Lung (tissue), 12 donors: Measurements from ENCODE around the gene ANKRD66. TPM values are rescaled to one million over a fixed set of nuclear protein-coding genes. Genes with fewer than 3 reads are reported as not detected.
"Not testable (repeated sequence)": the region's sequence is repeated elsewhere in the genome, so short reads cannot be mapped to it uniquely, and the experiment has no call there.

Experiments
- ATAC-seq: fragments of 200-7000 bp; cut with Tn5 transposase; one replicate; pipeline ENCODE4 v1.9.1; 2020; ENCODE audit warnings: moderate number of reproducible peaks; ENCODE audit not compliant: insufficient read depth, low FRiP score
- DNase-seq, 3 donors: peaks; one replicate each; pipeline ENCODE4 v3.0.0-alpha.2; 2013 to 2017
- H3K27ac ChIP-seq, 2 donors: one replicate each; pipeline ENCODE4 v1.5.1; 2013; ENCODE audit warnings: mild to moderate bottlenecking in 2 of 2, moderate library complexity in 2 of 2, control low read depth in 1 of 2, inconsistent platforms in 1 of 2, low read depth in 1 of 2, low read length in 1 of 2
- H3K27me3 ChIP-seq, 3 donors: one replicate each; pipeline ENCODE4 v1.5.1; 2013; ENCODE audit warnings: low read length in 2 of 3; ENCODE audit not compliant: control insufficient read depth in 3 of 3, insufficient read depth in 3 of 3
- H3K36me3 ChIP-seq, 4 donors: one replicate each; pipeline ENCODE4 v1.5.1; 2013; ENCODE audit warnings: low read length in 4 of 4, mild to moderate bottlenecking in 1 of 4, moderate library complexity in 1 of 4; ENCODE audit not compliant: control insufficient read depth in 4 of 4, insufficient read depth in 4 of 4
- H3K4me1 ChIP-seq, 5 donors: one replicate each; pipeline ENCODE4 v1.5.1; 2013; ENCODE audit warnings: low read length in 5 of 5, mild to moderate bottlenecking in 2 of 5, moderate library complexity in 1 of 5; ENCODE audit not compliant: control insufficient read depth in 5 of 5, insufficient read depth in 5 of 5
- H3K4me3 ChIP-seq: one replicate; pipeline ENCODE4 v1.5.1; 2013; ENCODE audit warnings: mild to moderate bottlenecking, control low read depth, moderate library complexity
- H3K9ac ChIP-seq, 2 donors: one replicate each; pipeline ENCODE4 v1.5.1; 2013; ENCODE audit warnings: low read length in 2 of 2, control low read depth in 1 of 2; ENCODE audit not compliant: insufficient read depth in 1 of 2
- H3K9me3 ChIP-seq, 4 donors: one replicate each; pipeline ENCODE4 v1.5.1; 2013; ENCODE audit warnings: low read length in 3 of 4, mild to moderate bottlenecking in 1 of 4, moderate library complexity in 1 of 4; ENCODE audit not compliant: control insufficient read depth in 4 of 4, insufficient read depth in 3 of 4
- CTCF ChIP-seq: IDR thresholded peaks from 2 replicates; pipeline ENCODE4 v1.5.1; 2012; ENCODE audit warnings: mild to moderate bottlenecking; ENCODE audit errors: control extremely low read depth, extremely low read depth
- WGBS, 2 donors: extraction: QIAGEN DNeasy Blood & Tissue Kit; methylation state at CpG; one replicate each; pipeline ENCODE4 v1.1.7; 2013; 5-methylcytosine and 5-hydroxymethylcytosine counted together
- polyA plus RNA-seq, 2 donors: library from polyadenylated mRNA; stranded (reverse); fragments of 200-250 nt; gene quantifications; one replicate each; pipeline ENCODE4 v1.2.1, GENCODE V29; 2013
- total RNA-seq, 2 donors: library from RNA; depleted of rRNA in 1 of 2; stranded (reverse); fragments of >200 nt in 1 of 2; gene quantifications; one replicate each; pipeline ENCODE4 v1.2.1, GENCODE V29; 2014 to 2021
- donor health status: control.
- donor health status: control.
- donor health status: Bipolar disorder and iron deficiency.
- donor health status: healthy.
- donor health status: DM: yes; HTN: yes; CAD: no.

The ANKRD66 gene
- total and polyA plus RNA-seq, 4 donors = 5.1 to 12.4 (median 8.4) TPM

GRCh38 chr6:46772016-46772415 is 25.3 kb downstream of the ANKRD66 start:
- Histone ChIP-seq H3K9me3 (no peaks in the 10 kb centered on the region), H3K27ac (no peak overlapping the region)

GRCh38 chr6:46772762-46773161 is 26.0 kb downstream of the ANKRD66 start:
- no peak for TF ChIP-seq CTCF
- Histone ChIP-seq H3K27ac (no peak overlapping the region), H3K27me3 (peaks cover 0 to under 1% (median 0%) of the 10 kb centered on the region in 3 donors), H3K36me3 (no peaks in the 10 kb centered on the region), H3K4me1 (peaks cover 0 to 3% (median 0%) of the 10 kb centered on the region in 5 donors), H3K9me3 (no peaks in the 10 kb centered on the region), H3K9ac (no peak overlapping the region), H3K4me3 (no peak overlapping the region)
- ATAC-seq (peak; percentile 38), DNase-seq (peak in 2 of 3 donors; percentile 26 to 27)
- 37 to 58% methylated on average over 2 of the region's 2 CpGs for WGBS, 2 donors

More at GRCh38 chr6:46772016-46772415, 25.3 kb downstream of the ANKRD66 start:
- TF ChIP-seq CTCF = no peak
- Histone ChIP-seq H3K9ac (no peak overlapping the region), H3K27me3 (no peaks in the 10 kb centered on the region), H3K4me1 (peaks cover 0 to 3% (median 0%) of the 10 kb centered on the region in 5 donors), H3K36me3 (no peaks in the 10 kb centered on the region), H3K4me3 (no peak overlapping the region)
- 81 to 91% methylated on average over 1 of the region's 1 CpG for WGBS, 2 donors
- no peak for ATAC-seq
- DNase-seq = no peak

GRCh38 chr6:46773201-46773855 is 26.6 kb downstream of the ANKRD66 start:
- H3K27me3 ChIP-seq = peaks cover 0 to 5% (median 0%) of the 10 kb centered on the region in 3 donors
- TF ChIP-seq CTCF = no peak
- H3K36me3 ChIP-seq = no peaks in the 10 kb centered on the region
- no peak overlapping the region for H3K9ac ChIP-seq
- peak overlapping the region in 1 of 2 donors; percentile 45 for H3K27ac ChIP-seq
- no peaks in the 10 kb centered on the region for H3K9me3 ChIP-seq
- 29 to 48% methylated on average over 1 of the region's 1 CpG for WGBS, 2 donors
- DNase-seq = no peak
- peaks cover 0 to 3% (median 0%) of the 10 kb centered on the region in 5 donors for H3K4me1 ChIP-seq
- ATAC-seq = no peak
- no peak overlapping the region for H3K4me3 ChIP-seq

- not testable (repeated sequence) for H3K36me3 ChIP-seq, H3K4me1 ChIP-seq, DNase-seq, H3K4me3 ChIP-seq, H3K27me3 ChIP-seq, H3K9me3 ChIP-seq, ATAC-seq, H3K27ac ChIP-seq, H3K9ac ChIP-seq
- 94 to 95% methylated on average over 21 to 24 of the region's 24 CpGs for WGBS, 2 donors
Observed at GRCh38 chr6:46774736-46775135, 28.0 kb downstream of the ANKRD66 start.
